ENCODE data around the gene RNF169. TPM values are rescaled to one million over a fixed set of nuclear protein-coding genes. Genes with fewer than 3 reads are reported as not detected.

The RNF169 gene
- total RNA-seq, 1 experiment from 2014 or later = 28.0 TPM

GRCh38 chr11:74870485-74870884 is 121.8 kb downstream of the RNF169 start:
- POLR2A ChIA-PET = no interaction called here
- peaks cover 53% of the 10 kb centered on the region for H3K9me3 ChIP-seq
- Mint-ChIP-seq H3K27me3 (ENCODE audit: insufficient read depth, unreplicated experiment) (no peaks in the 10 kb centered on the region), H3K27ac (ENCODE audit: unreplicated experiment) (no peak overlapping the region), H3K4me3 (ENCODE audit: unreplicated experiment) (no peak overlapping the region), H3K36me3 (ENCODE audit: insufficient read depth, unreplicated experiment) (peaks cover 38% of the 10 kb centered on the region), H3K9me3 (ENCODE audit: unreplicated experiment) (peaks cover 55% of the 10 kb centered on the region), H3K4me1 (ENCODE audit: low read depth, unreplicated experiment) (no peaks in the 10 kb centered on the region)
- no peak overlapping the region for H3K4me3 ChIP-seq (ENCODE audit: low read depth, low read length)
- CTCF ChIA-PET = interaction anchor here (0.7 to 2.6 kb wide), 3 partner anchors 169 to 417 kb away, joined by 3 to 28 read pairs (median 4); no protein-coding TSS in a partner anchor
- intact Hi-C loops (cut with micrococcal nuclease; ENCODE audit: unreplicated experiment) = loop anchor here (1.0 to 5.0 kb wide), 4 partner anchors 144 to 258 kb away; no protein-coding TSS in a partner anchor
- H3K36me3 ChIP-seq (ENCODE audit: control insufficient read depth, insufficient read depth, low read length) = peaks cover 4% of the 10 kb centered on the region
- no peaks in the 10 kb centered on the region for H3K27me3 ChIP-seq (replicated peaks; ENCODE audit: control insufficient read depth, insufficient read depth, low read length)
- H3K4me1 ChIP-seq = no peaks in the 10 kb centered on the region
- no TSS peak for BruUV-seq (replicated peaks)
- DNase-seq = peak in 1 of 2 experiments; percentile 80
- peak; percentile 61 to 96 for TF ChIP-seq CTCF (IDR thresholded peaks at IDR 0.05; ENCODE audit: insufficient read depth in 1 of 2, low read depth in 1 of 2, low read length in 1 of 2, severe bottlenecking in 1 of 2, unreplicated experiment in 1 of 2)

GRCh38 chr11:74871037-74871436 is 122.4 kb downstream of the RNF169 start:
- intact Hi-C loops (cut with micrococcal nuclease; ENCODE audit: unreplicated experiment) = loop anchor here (5.0 kb wide), 1 partner anchor 259 kb away; no protein-coding TSS in a partner anchor
- H3K4me3 ChIP-seq (ENCODE audit: low read depth, low read length) = no peak overlapping the region
- H3K9me3 Mint-ChIP-seq (ENCODE audit: unreplicated experiment) = peaks cover 50% of the 10 kb centered on the region
- CTCF ChIA-PET = interaction anchor here (2.6 kb wide), 1 partner anchor 169 kb away, joined by 28 read pairs; no protein-coding TSS in a partner anchor
- no peaks in the 10 kb centered on the region for H3K4me1 Mint-ChIP-seq (ENCODE audit: low read depth, unreplicated experiment)
- H3K36me3 ChIP-seq (ENCODE audit: control insufficient read depth, insufficient read depth, low read length) = peaks cover 4% of the 10 kb centered on the region
- no TSS peak for BruUV-seq (replicated peaks)
- no peak overlapping the region for H3K4me3 Mint-ChIP-seq (ENCODE audit: unreplicated experiment)
- no peaks in the 10 kb centered on the region for H3K27me3 ChIP-seq (replicated peaks; ENCODE audit: control insufficient read depth, insufficient read depth, low read length)
- no peaks in the 10 kb centered on the region for H3K27me3 Mint-ChIP-seq (ENCODE audit: insufficient read depth, unreplicated experiment)
- no peaks in the 10 kb centered on the region for H3K4me1 ChIP-seq
- H3K9me3 ChIP-seq = peaks cover 48% of the 10 kb centered on the region
- DNase-seq = no peak
- no peak for TF ChIP-seq CTCF (IDR thresholded peaks at IDR 0.05; ENCODE audit: insufficient read depth in 1 of 2, low read depth in 1 of 2, low read length in 1 of 2, severe bottlenecking in 1 of 2, unreplicated experiment in 1 of 2)
- POLR2A ChIA-PET = no interaction called here
- H3K36me3 Mint-ChIP-seq (ENCODE audit: insufficient read depth, unreplicated experiment) = peaks cover 37% of the 10 kb centered on the region
- no peak overlapping the region for H3K27ac Mint-ChIP-seq (ENCODE audit: unreplicated experiment)

DNA sequence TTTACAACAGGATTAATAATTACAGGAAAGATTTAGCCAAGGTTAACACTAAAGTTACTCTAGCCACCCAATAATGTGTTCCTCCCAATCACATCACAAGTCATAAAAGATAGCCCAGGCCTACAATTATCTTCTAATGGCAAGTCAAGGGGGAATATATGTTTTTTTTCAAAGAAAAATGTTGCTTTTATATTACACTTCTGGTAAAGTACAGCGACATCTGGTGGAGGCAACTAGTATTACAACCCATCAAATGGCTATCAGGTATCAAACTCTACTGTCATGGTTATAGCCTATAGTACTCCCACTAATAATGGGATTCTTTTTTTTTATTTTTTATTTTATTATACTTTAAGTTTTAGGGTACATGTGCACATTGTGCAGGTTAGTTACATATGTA is 128.5 kb downstream of the RNF169 start:
- Histone ChIP-seq H3K9me3 (peaks cover 12% of the 10 kb centered on the region), H3K4me3 (ENCODE audit: low read depth, low read length) (no peak overlapping the region), H3K36me3 (ENCODE audit: control insufficient read depth, insufficient read depth, low read length) (peaks cover 1% of the 10 kb centered on the region; the same call in 1 of the 2 replicates), H3K4me1 (no peaks in the 10 kb centered on the region), H3K27me3 (replicated peaks; ENCODE audit: control insufficient read depth, insufficient read depth, low read length) (no peaks in the 10 kb centered on the region)
- Mint-ChIP-seq H3K4me1 (ENCODE audit: low read depth, unreplicated experiment) (no peaks in the 10 kb centered on the region), H3K27ac (ENCODE audit: unreplicated experiment) (no peak overlapping the region), H3K36me3 (ENCODE audit: insufficient read depth, unreplicated experiment) (peaks cover 17% of the 10 kb centered on the region), H3K27me3 (ENCODE audit: insufficient read depth, unreplicated experiment) (no peaks in the 10 kb centered on the region), H3K4me3 (ENCODE audit: unreplicated experiment) (no peak overlapping the region), H3K9me3 (ENCODE audit: unreplicated experiment) (peaks cover 1% of the 10 kb centered on the region)
- CTCF ChIA-PET = no interaction called here
- peak in 1 of 2 experiments; percentile 37 for DNase-seq
- POLR2A ChIA-PET = no interaction called here
- TF ChIP-seq CTCF (IDR thresholded peaks at IDR 0.05; ENCODE audit: insufficient read depth in 1 of 2, low read depth in 1 of 2, low read length in 1 of 2, severe bottlenecking in 1 of 2, unreplicated experiment in 1 of 2) = peak; percentile 60 to 90
- intact Hi-C loops (cut with micrococcal nuclease; ENCODE audit: unreplicated experiment) = no loop called here
- no TSS peak for BruUV-seq (replicated peaks)

Small RNA genes within 50 kb of the gene (microRNA-seq; reads per million reads assigned to microRNA genes)
- not detected for gene MIR4696

Other genes with a start within 250 kb of the RNF169 start
- 45.8 and 49.7 TPM in 2 replicates for gene POLD3, start 156.3 kb upstream of the RNF169 start, total RNA-seq (2022)
- gene CHRDL2, start 17.4 kb upstream of the RNF169 start, total RNA-seq (2022) = 2.5 and 3.4 TPM in 2 replicates
- gene XRRA1, start 200.2 kb downstream of the RNF169 start, total RNA-seq (2022) = 9.7 and 11.9 TPM in 2 replicates
- 309 and 328 TPM in 2 replicates for gene SPCS2, start 200.4 kb downstream of the RNF169 start, total RNA-seq (2022)
- gene NEU3, start 240.1 kb downstream of the RNF169 start, total RNA-seq (2022) = 19.3 and 21.8 TPM in 2 replicates